Neural progenitor cell (in vitro differentiated cells): ENCODE results near the gene LIN28B. TPM values are rescaled to one million over a fixed set of nuclear protein-coding genes. Genes with fewer than 3 reads are reported as not detected.

Experiments
- DNase-seq: peaks from one replicate; pipeline ENCODE4 v3.0.0-alpha.2; 2016; ENCODE audit warnings: low spot score
- H2AFZ ChIP-seq: fragments of 200-600 bp; sonication (generic); replicated peaks from 2 replicates; pipeline ENCODE4 v1.6.1; 2016; ENCODE audit warnings: antibody characterized with exemption
- H3F3A ChIP-seq: fragments of 200-600 bp; sonication (generic); 2 replicates; pipeline ENCODE4 v1.6.1; 2016; ENCODE audit warnings: antibody characterized with exemption, low read depth
- H3K27ac ChIP-seq: fragments of 200-600 bp; sonication (generic); 2 replicates; pipeline ENCODE4 v1.5.1; 2016; ENCODE audit warnings: mild to moderate bottlenecking
- H3K27me3 ChIP-seq: fragments of 200-600 bp; sonication (generic); 2 replicates; pipeline ENCODE4 v1.6.1; 2016; ENCODE audit warnings: mild to moderate bottlenecking, moderate library complexity
- H3K36me3 ChIP-seq: fragments of 200-600 bp; sonication (generic); 2 replicates; pipeline ENCODE4 v1.5.1; 2016
- H3K4me1 ChIP-seq: fragments of 200-600 bp; sonication (generic); 2 replicates; pipeline ENCODE4 v1.6.1; 2016; ENCODE audit warnings: mixed run types
- H3K4me2 ChIP-seq: fragments of 200-600 bp; sonication (generic); 2 replicates; pipeline ENCODE4 v1.6.1; 2016
- H3K4me3 ChIP-seq: fragments of 200-600 bp; sonication (generic); 2 replicates; pipeline ENCODE4 v1.5.1; 2016
- H3K79me2 ChIP-seq: fragments of 200-600 bp; sonication (generic); 2 replicates; pipeline ENCODE4 v1.6.1; 2016; ENCODE audit warnings: low read depth
- H3K9ac ChIP-seq: fragments of 200-600 bp; sonication (generic); 2 replicates; pipeline ENCODE4 v1.6.1; 2016
- H3K9me3 ChIP-seq: fragments of 200-600 bp; sonication (generic); 2 replicates; pipeline ENCODE4 v1.5.1; 2016; ENCODE audit warnings: low read depth
- H4K20me1 ChIP-seq: fragments of 200-600 bp; sonication (generic); 2 replicates; pipeline ENCODE4 v1.6.1; 2016; ENCODE audit warnings: low read depth
- H3K27ac Mint-ChIP-seq: 3 replicates; pipeline ENCODE4 v1.8.0; 2021; ENCODE audit warnings: mixed read lengths
- H3K27me3 Mint-ChIP-seq: 2 replicates; pipeline ENCODE4 v1.8.0; 2022; ENCODE audit warnings: low read depth, mild to moderate bottlenecking, inconsistent platforms, moderate library complexity, mixed read lengths; ENCODE audit not compliant: insufficient read depth
- H3K36me3 Mint-ChIP-seq: 3 replicates; pipeline ENCODE4 v1.8.0; 2021; ENCODE audit warnings: mixed read lengths
- H3K4me1 Mint-ChIP-seq: 3 replicates; pipeline ENCODE4 v1.8.0; 2021; ENCODE audit warnings: mixed read lengths
- H3K4me3 Mint-ChIP-seq: 3 replicates; pipeline ENCODE4 v1.8.0; 2021; ENCODE audit warnings: mild to moderate bottlenecking, moderate library complexity, mixed read lengths
- H3K9me3 Mint-ChIP-seq: 3 replicates; pipeline ENCODE4 v1.8.0; 2020; ENCODE audit warnings: mixed read lengths
- CTCF ChIP-seq: fragments of 200-600 bp; sonication (generic); IDR thresholded peaks from 2 replicates; pipeline ENCODE4 v1.5.1; 2017; ENCODE audit warnings: antibody characterized with exemption, mild to moderate bottlenecking
- EZH2 ChIP-seq: fragments of 200-600 bp; sonication (generic); IDR thresholded peaks from 2 replicates; pipeline ENCODE4 v1.6.1; 2017; ENCODE audit warnings: antibody characterized with exemption, mild to moderate bottlenecking, moderate library complexity
- EZH2phosphoT487 ChIP-seq: fragments of 200-600 bp; sonication (generic); IDR thresholded peaks from 2 replicates; pipeline ENCODE4 v1.6.1; 2017; ENCODE audit warnings: antibody characterized with exemption
- total RNA-seq: library from RNA; depleted of rRNA; stranded (reverse); fragments of >200 nt; gene quantifications from 2 replicates; pipeline ENCODE4 v1.2.3, GENCODE V29; 2015; ENCODE audit warnings: low replicate concordance

The LIN28B gene
- total RNA-seq, 1 donor from 2014 or later, result 165 TPM

- Mint-ChIP-seq H3K4me3 (no peak overlapping the region), H3K27ac (no peak overlapping the region), H3K9me3 (no peaks in the 10 kb centered on the region), H3K4me1 (peaks cover 20% of the 10 kb centered on the region), H3K27me3 (no peaks in the 10 kb centered on the region), H3K36me3 (peaks cover 23% of the 10 kb centered on the region)
- H4K20me1 ChIP-seq, result peaks cover 4% of the 10 kb centered on the region
- peaks cover 38% of the 10 kb centered on the region for H3K4me1 ChIP-seq
- peaks cover 16% of the 10 kb centered on the region for H3F3A ChIP-seq
- TF ChIP-seq EZH2phosphoT487, result no peak
- no peak for TF ChIP-seq CTCF
- no peak for TF ChIP-seq EZH2
- H3K36me3 ChIP-seq, result peaks cover 20% of the 10 kb centered on the region
- no peak overlapping the region for H3K4me3 ChIP-seq
- H2AFZ ChIP-seq, result no peak overlapping the region
- no peaks in the 10 kb centered on the region for H3K27me3 ChIP-seq
- no peaks in the 10 kb centered on the region for H3K9me3 ChIP-seq
- H3K79me2 ChIP-seq, result peaks cover 98% of the 10 kb centered on the region
- DNase-seq, result no peak
- H3K4me2 ChIP-seq, result no peak overlapping the region
- peak overlapping the region; percentile 63 for H3K27ac ChIP-seq
- H3K9ac ChIP-seq, result no peak overlapping the region
Measured at GRCh38 chr6:105029581-105029980, 72.7 kb downstream of the LIN28B start.

- Histone ChIP-seq H3K27me3 (no peaks in the 10 kb centered on the region), H3K9ac (no peak overlapping the region), H3K36me3 (peaks cover 14% of the 10 kb centered on the region), H3F3A (peaks cover 53% of the 10 kb centered on the region), H3K4me1 (peaks cover 63% of the 10 kb centered on the region), H3K27ac (peak overlapping the region; percentile 80), H3K9me3 (no peaks in the 10 kb centered on the region), H4K20me1 (no peaks in the 10 kb centered on the region), H3K4me2 (peak overlapping the region; percentile 69), H3K79me2 (peaks cover 98% of the 10 kb centered on the region), H2AFZ (no peak overlapping the region), H3K4me3 (peak overlapping the region; percentile 19)
- no peak for DNase-seq
- Mint-ChIP-seq H3K9me3 (no peaks in the 10 kb centered on the region), H3K36me3 (peaks cover 10% of the 10 kb centered on the region), H3K27ac (peak overlapping the region; percentile 54), H3K4me3 (peak overlapping the region; percentile 50), H3K4me1 (peaks cover 46% of the 10 kb centered on the region), H3K27me3 (no peaks in the 10 kb centered on the region)
- TF ChIP-seq CTCF (no peak), EZH2phosphoT487 (no peak), EZH2 (no peak)
Measured at GRCh38 chr6:105034470-105034869, 77.6 kb downstream of the LIN28B start.

- peaks cover 10% of the 10 kb centered on the region for H3K36me3 Mint-ChIP-seq
- H3K4me1 ChIP-seq, result peaks cover 66% of the 10 kb centered on the region
- peak overlapping the region; percentile 19 for H3K4me3 ChIP-seq
- H4K20me1 ChIP-seq, result no peaks in the 10 kb centered on the region
- H3K27ac ChIP-seq, result peak overlapping the region; percentile 80
- H3K79me2 ChIP-seq, result peaks cover 98% of the 10 kb centered on the region
- TF ChIP-seq EZH2phosphoT487 (no peak), CTCF (no peak), EZH2 (no peak)
- peak overlapping the region; percentile 72 for H3K4me3 Mint-ChIP-seq
- H3K9me3 ChIP-seq, result no peaks in the 10 kb centered on the region
- H3K36me3 ChIP-seq, result peaks cover 16% of the 10 kb centered on the region
- H3K9ac ChIP-seq, result no peak overlapping the region
- peaks cover 55% of the 10 kb centered on the region for H3F3A ChIP-seq
- peak; percentile 63 for DNase-seq
- H3K4me2 ChIP-seq, result peak overlapping the region; percentile 69
- H3K27me3 ChIP-seq, result no peaks in the 10 kb centered on the region
- no peaks in the 10 kb centered on the region for H3K27me3 Mint-ChIP-seq
- peaks cover 46% of the 10 kb centered on the region for H3K4me1 Mint-ChIP-seq
- H2AFZ ChIP-seq, result no peak overlapping the region
- no peaks in the 10 kb centered on the region for H3K9me3 Mint-ChIP-seq
- peak overlapping the region; percentile 57 for H3K27ac Mint-ChIP-seq
Measured at GRCh38 chr6:105035299-105035698, 78.4 kb downstream of the LIN28B start.
